Measurements from ENCODE around the gene RPP25L.

- no peak for TF ChIP-seq POLR2A (IDR thresholded peaks at IDR 0.05)
- no peak for TF ChIP-seq CTCF (IDR thresholded peaks at IDR 0.05)
Measured at GRCh38 chr9:34575862-34576596, 35.9 kb downstream of the RPP25L start.
